OCI-LY7 (cell line): ENCODE data around the gene COA3. TPM values are rescaled to one million over a fixed set of nuclear protein-coding genes. Genes with fewer than 3 reads are reported as not detected.

ENCODE experiments used
- BruUV-seq: library from RNA; stranded (reverse); fragments of 400-500 nt; replicated peaks from 2 replicates; lab custom pipeline; 2021; lab: Mats Ljungman, UMichigan
- CTCF ChIA-PET: fragments of 300-600 bp; sonication (Branson Sonifier 250); formaldehyde crosslinking; loops from one replicate; lab custom pipeline; 2022; ENCODE audit warnings: antibody characterized with exemption; ENCODE audit not compliant: unreplicated experiment; lab: Charles Lee
- POLR2A ChIA-PET: fragments of 300-600 bp; sonication (Branson Sonifier 250); formaldehyde crosslinking; loops from one replicate; lab custom pipeline; 2022; ENCODE audit warnings: antibody characterized with exemption; lab: Charles Lee
- DNase-seq: peaks from one replicate; pipeline ENCODE4 v3.0.0-alpha.2; 2015; ENCODE audit warnings: low spot score
- H2AFZ ChIP-seq: fragments of 200-600 bp; sonication (generic), shearing (Covaris generic); 2 replicates; pipeline ENCODE4 v1.6.1; 2014; ENCODE audit warnings: mild to moderate bottlenecking, antibody characterized with exemption, low read length, moderate library complexity
- H3K27ac ChIP-seq: fragments of 200-600 bp; sonication (generic); 2 replicates; pipeline ENCODE4 v1.5.1; 2014; ENCODE audit warnings: mixed run types, low read depth, mild to moderate bottlenecking, moderate library complexity, low read length, inconsistent platforms; ENCODE audit not compliant: poor library complexity, severe bottlenecking
- H3K36me3 ChIP-seq: fragments of 200-600 bp; sonication (generic); 2 replicates; pipeline ENCODE4 v1.6.1; 2014; ENCODE audit warnings: mild to moderate bottlenecking, antibody characterized with exemption, low read length, moderate library complexity, mixed read lengths; ENCODE audit not compliant: insufficient read depth
- H3K4me1 ChIP-seq: fragments of 200-600 bp; sonication (generic); 2 replicates; pipeline ENCODE4 v1.5.1; 2014; ENCODE audit warnings: mild to moderate bottlenecking, low read length; ENCODE audit not compliant: insufficient read depth, poor library complexity, severe bottlenecking
- H3K4me2 ChIP-seq: fragments of 200-600 bp; sonication (generic); 2 replicates; pipeline ENCODE4 v1.6.1; 2014; ENCODE audit warnings: mild to moderate bottlenecking, low read length
- H3K4me3 ChIP-seq: fragments of 200-600 bp; sonication (generic); 2 replicates; pipeline ENCODE4 v1.5.1; 2014; ENCODE audit warnings: mild to moderate bottlenecking, low read depth, low read length; ENCODE audit not compliant: poor library complexity, severe bottlenecking
- H3K79me2 ChIP-seq: fragments of 200-600 bp; sonication (generic); 2 replicates; pipeline ENCODE4 v1.6.1; 2016; ENCODE audit warnings: low read depth, mild to moderate bottlenecking, low read length, moderate library complexity, mixed read lengths; ENCODE audit not compliant: insufficient read depth
- H3K9me2 ChIP-seq: fragments of 200-600 bp; sonication (generic); 2 replicates; pipeline ENCODE4 v1.6.1; 2016; ENCODE audit warnings: mild to moderate bottlenecking, low read length, mixed read lengths; ENCODE audit not compliant: insufficient read depth
- H3K9me3 ChIP-seq: fragments of 200-600 bp; sonication (generic); 2 replicates; pipeline ENCODE4 v1.6.1; 2014; ENCODE audit warnings: mild to moderate bottlenecking, mixed run types, low read length, mixed read lengths
- H4K20me1 ChIP-seq: fragments of 200-600 bp; sonication (generic); 2 replicates; pipeline ENCODE4 v1.6.1; 2014; ENCODE audit warnings: mild to moderate bottlenecking, antibody characterized with exemption, low read length, moderate library complexity, mixed read lengths; ENCODE audit not compliant: insufficient read depth
- CTCF ChIP-seq: fragments of 200-600 bp; sonication (generic); conservative IDR thresholded peaks from 2 replicates; pipeline ENCODE4 v1.5.1; 2014; ENCODE audit warnings: mild to moderate bottlenecking, antibody characterized with exemption, low read length, moderate library complexity, mixed read lengths
- EZH2phosphoT487 ChIP-seq: fragments of 200-600 bp; sonication (generic); IDR thresholded peaks from 2 replicates; pipeline ENCODE4 v1.6.1; 2018; ENCODE audit warnings: low read depth, borderline replicate concordance, mild to moderate bottlenecking, mixed run types, antibody characterized with exemption, low read length, moderate library complexity, mixed read lengths
- intact Hi-C: fragments of 100-400 bp; cut with micrococcal nuclease; formaldehyde crosslinking; loops from one replicate; pipeline ENCODE4 v1.10.0; 2022; ENCODE audit not compliant: unreplicated experiment
- total RNA-seq, 2 experiments: library from RNA; depleted of rRNA in 1 of 2; stranded (reverse); fragments of >200 nt in 1 of 2; shearing (Covaris generic) in 1 of 2; gene quantifications; 2 replicates each; pipeline ENCODE4 v1.2.3, GENCODE V29; 2014 to 2022

Gene COA3
- total RNA-seq, 2 experiments from 2014 or later, result 34.9 to 38.2 TPM

- TF ChIP-seq CTCF (no peak), EZH2phosphoT487 (no peak)
- H2AFZ ChIP-seq, result no peak overlapping the region
- H3K9me3 ChIP-seq, result no peaks in the 10 kb centered on the region
- DNase-seq, result no peak
- no peaks in the 10 kb centered on the region for H4K20me1 ChIP-seq
- no peaks in the 10 kb centered on the region; the same call in 1 of the 2 replicates for H3K36me3 ChIP-seq
- POLR2A ChIA-PET, result interaction anchor here (0.6 kb wide), 1 partner anchor 470 kb away, joined by 3 read pairs; no protein-coding TSS in a partner anchor
- no peak overlapping the region for H3K4me2 ChIP-seq
- no peak overlapping the region for H3K27ac ChIP-seq
- no TSS peak for BruUV-seq
- no peaks in the 10 kb centered on the region for H3K9me2 ChIP-seq
- H3K4me1 ChIP-seq, result no peaks in the 10 kb centered on the region
- no peaks in the 10 kb centered on the region for H3K79me2 ChIP-seq
- H3K4me3 ChIP-seq, result no peak overlapping the region
- CTCF ChIA-PET, result no interaction called here
- intact Hi-C loops, result no loop called here
Observed at GRCh38 chr17:42784811-42785592, 13.5 kb downstream of the COA3 start.

DNA sequence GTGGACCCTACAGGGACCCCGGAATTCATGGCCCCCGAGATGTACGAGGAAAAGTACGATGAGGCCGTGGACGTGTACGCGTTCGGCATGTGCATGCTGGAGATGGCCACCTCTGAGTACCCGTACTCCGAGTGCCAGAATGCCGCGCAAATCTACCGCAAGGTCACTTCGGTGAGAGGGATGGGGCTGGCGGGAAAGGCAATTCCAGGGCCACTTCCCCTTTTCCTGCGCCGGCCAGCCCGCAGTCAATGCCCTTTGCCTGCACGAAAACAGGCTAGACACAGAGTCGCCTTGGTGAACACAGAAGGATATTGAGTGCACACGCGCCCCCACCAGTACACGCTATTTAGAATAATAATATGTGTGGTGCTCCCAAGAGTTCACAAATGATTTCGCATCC, 14.1 kb downstream of the COA3 start:
- DNase-seq, result no peak
- TF ChIP-seq EZH2phosphoT487 (no peak), CTCF (no peak)
- no peaks in the 10 kb centered on the region for H3K9me2 ChIP-seq
- H2AFZ ChIP-seq, result no peak overlapping the region
- no peak overlapping the region for H3K4me3 ChIP-seq
- H3K36me3 ChIP-seq, result peaks cover 4% of the 10 kb centered on the region
- no TSS peak for BruUV-seq
- no peaks in the 10 kb centered on the region for H3K4me1 ChIP-seq
- H3K4me2 ChIP-seq, result no peak overlapping the region
- H4K20me1 ChIP-seq, result no peaks in the 10 kb centered on the region
- intact Hi-C loops, result no loop called here
- ChIA-PET CTCF (no interaction called here), POLR2A (no interaction called here)
- H3K27ac ChIP-seq, result no peak overlapping the region
- no peaks in the 10 kb centered on the region for H3K9me3 ChIP-seq
- H3K79me2 ChIP-seq, result no peaks in the 10 kb centered on the region

DNA sequence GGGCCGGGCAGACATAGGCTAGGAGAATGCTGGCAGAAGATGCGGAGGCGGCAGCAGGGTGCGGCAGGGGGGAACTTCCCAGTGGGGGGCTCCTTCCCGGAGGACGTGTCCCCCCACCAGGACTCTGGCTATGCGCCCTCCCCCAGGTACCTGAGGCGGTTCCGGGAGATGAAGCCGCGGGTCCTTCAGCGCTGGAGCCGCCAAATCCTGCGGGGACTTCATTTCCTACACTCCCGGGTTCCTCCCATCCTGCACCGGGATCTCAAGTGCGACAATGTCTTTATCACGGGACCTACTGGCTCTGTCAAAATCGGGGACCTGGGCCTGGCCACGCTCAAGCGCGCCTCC, 14.7 kb downstream of the COA3 start:
- no peak overlapping the region for H3K4me3 ChIP-seq
- no peak overlapping the region for H2AFZ ChIP-seq
- no peak overlapping the region for H3K4me2 ChIP-seq
- intact Hi-C loops, result no loop called here
- no peaks in the 10 kb centered on the region for H4K20me1 ChIP-seq
- CTCF ChIA-PET, result no interaction called here
- DNase-seq, result no peak
- TF ChIP-seq CTCF (no peak), EZH2phosphoT487 (no peak)
- no peaks in the 10 kb centered on the region for H3K4me1 ChIP-seq
- no peaks in the 10 kb centered on the region for H3K9me3 ChIP-seq
- H3K36me3 ChIP-seq, result peaks cover 10% of the 10 kb centered on the region
- no peak overlapping the region for H3K27ac ChIP-seq
- POLR2A ChIA-PET, result no interaction called here
- BruUV-seq, result no TSS peak
- H3K9me2 ChIP-seq, result no peaks in the 10 kb centered on the region
- H3K79me2 ChIP-seq, result no peaks in the 10 kb centered on the region
